Mesenchymal stem cell (in vitro differentiated cells and primary cell): ENCODE measurements around the gene CYP46A1.

Source experiments
- DNase-seq: peaks from one replicate; pipeline ENCODE4 v3.0.0-alpha.2; 2013
- H2AFZ ChIP-seq: one replicate; pipeline ENCODE4 v1.6.1; 2013; ENCODE audit warnings: low read depth, mild to moderate bottlenecking, control low read depth, inconsistent platforms, low read length, moderate library complexity
- H2AK5ac ChIP-seq: 2 replicates; pipeline ENCODE4 v1.6.1; 2013; ENCODE audit warnings: low read length, moderate library complexity, mild to moderate bottlenecking, inconsistent platforms; ENCODE audit not compliant: severe bottlenecking
- H2BK120ac ChIP-seq: one replicate; pipeline ENCODE4 v1.6.1; 2013; ENCODE audit warnings: low read depth, mild to moderate bottlenecking, inconsistent platforms, low read length, moderate library complexity
- H2BK12ac ChIP-seq, 2 experiments: one replicate each; pipeline ENCODE4 v1.6.1; 2013; ENCODE audit warnings: inconsistent platforms in 2 of 2, low read length in 2 of 2, mild to moderate bottlenecking in 2 of 2, moderate library complexity in 2 of 2, control low read depth in 1 of 2
- H2BK15ac ChIP-seq: one replicate; pipeline ENCODE4 v1.6.1; 2013; ENCODE audit warnings: mild to moderate bottlenecking, low read depth, inconsistent platforms; ENCODE audit not compliant: poor library complexity, severe bottlenecking
- H2BK5ac ChIP-seq: 2 replicates; pipeline ENCODE4 v1.6.1; 2013; ENCODE audit warnings: low read depth, mild to moderate bottlenecking, low read length, control low read depth, inconsistent platforms; ENCODE audit not compliant: poor library complexity, severe bottlenecking
- H3K14ac ChIP-seq, 2 experiments: one replicate each; pipeline ENCODE4 v1.6.1; 2013; ENCODE audit warnings: inconsistent platforms in 2 of 2, low read length in 2 of 2, control low read depth in 1 of 2, mild to moderate bottlenecking in 1 of 2, moderate library complexity in 1 of 2
- H3K18ac ChIP-seq, 2 experiments: one replicate each; pipeline ENCODE4 v1.6.1; 2013; ENCODE audit warnings: inconsistent platforms in 2 of 2, low read length in 2 of 2, control low read depth in 1 of 2, low read depth in 1 of 2, mild to moderate bottlenecking in 1 of 2
- H3K23ac ChIP-seq, 2 experiments: one replicate each; pipeline ENCODE4 v1.6.1; 2013; ENCODE audit warnings: inconsistent platforms in 2 of 2, low read length in 2 of 2, mild to moderate bottlenecking in 2 of 2, moderate library complexity in 2 of 2, control low read depth in 1 of 2
- H3K27ac ChIP-seq: 2 replicates; pipeline ENCODE4 v1.5.1; 2013; ENCODE audit warnings: mild to moderate bottlenecking, moderate library complexity, low read length, control low read depth, inconsistent platforms; ENCODE audit not compliant: poor library complexity, severe bottlenecking
- H3K27me3 ChIP-seq, 2 experiments: 2 replicates each; pipeline versions ENCODE4 v1.6.1 to v1.7.0; 2013; ENCODE audit warnings: low read length in 2 of 2, mild to moderate bottlenecking in 2 of 2, moderate library complexity in 2 of 2, control low read depth in 1 of 2, inconsistent platforms in 1 of 2; ENCODE audit not compliant: control insufficient read depth in 1 of 2, insufficient read depth in 1 of 2
- H3K36me3 ChIP-seq, 2 experiments: 2 replicates each; pipeline versions ENCODE4 v1.6.1 to v1.7.0; 2013; ENCODE audit warnings: low read length in 2 of 2, control low read depth in 1 of 2, inconsistent platforms in 1 of 2, low read depth in 1 of 2, mild to moderate bottlenecking in 1 of 2; ENCODE audit not compliant: insufficient read depth in 2 of 2, control insufficient read depth in 1 of 2
- H3K4ac ChIP-seq, 2 experiments: one replicate each; pipeline ENCODE4 v1.6.1; 2013; ENCODE audit warnings: inconsistent platforms in 2 of 2, low read length in 2 of 2, mild to moderate bottlenecking in 2 of 2, moderate library complexity in 2 of 2, control low read depth in 1 of 2, low read depth in 1 of 2
- H3K4me1 ChIP-seq: 2 replicates; pipeline ENCODE4 v1.6.1; 2013; ENCODE audit warnings: low read depth, low read length, control low read depth; ENCODE audit not compliant: control insufficient read depth, insufficient read depth
- H3K4me2 ChIP-seq: 2 replicates; pipeline ENCODE4 v1.6.1; 2013; ENCODE audit warnings: low read length, mild to moderate bottlenecking, inconsistent platforms; ENCODE audit not compliant: poor library complexity, severe bottlenecking
- H3K4me3 ChIP-seq, 2 experiments: 2 replicates each; pipeline versions ENCODE4 v1.5.1 to v1.7.0; 2013; ENCODE audit warnings: low read length in 2 of 2, mild to moderate bottlenecking in 2 of 2, control low read depth in 1 of 2, low read depth in 1 of 2; ENCODE audit not compliant: insufficient read depth in 1 of 2
- H3K79me1 ChIP-seq: replicated peaks from 2 replicates; pipeline ENCODE4 v1.6.1; 2013; ENCODE audit warnings: mild to moderate bottlenecking, control low read depth, low read length, inconsistent platforms; ENCODE audit not compliant: poor library complexity, severe bottlenecking
- H3K9ac ChIP-seq: 2 replicates; pipeline ENCODE4 v1.7.0; 2013; ENCODE audit warnings: mild to moderate bottlenecking, low read length, moderate library complexity
- H3K9me3 ChIP-seq: 2 replicates; pipeline ENCODE4 v1.7.0; 2013; ENCODE audit warnings: mild to moderate bottlenecking, low read length; ENCODE audit not compliant: control insufficient read depth
- H4K8ac ChIP-seq: one replicate; pipeline ENCODE4 v1.6.1; 2013; ENCODE audit warnings: inconsistent platforms, mild to moderate bottlenecking, low read length, moderate library complexity
- H4K91ac ChIP-seq: one replicate; pipeline ENCODE4 v1.6.1; 2013; ENCODE audit warnings: mild to moderate bottlenecking, low read length, inconsistent platforms
- WGBS: methylation state at CpG from one replicate; pipeline ENCODE4 v1.1.7; 2013; ENCODE audit warnings: mixed read lengths; 5-methylcytosine and 5-hydroxymethylcytosine counted together

CYP46A1 gene

DNA sequence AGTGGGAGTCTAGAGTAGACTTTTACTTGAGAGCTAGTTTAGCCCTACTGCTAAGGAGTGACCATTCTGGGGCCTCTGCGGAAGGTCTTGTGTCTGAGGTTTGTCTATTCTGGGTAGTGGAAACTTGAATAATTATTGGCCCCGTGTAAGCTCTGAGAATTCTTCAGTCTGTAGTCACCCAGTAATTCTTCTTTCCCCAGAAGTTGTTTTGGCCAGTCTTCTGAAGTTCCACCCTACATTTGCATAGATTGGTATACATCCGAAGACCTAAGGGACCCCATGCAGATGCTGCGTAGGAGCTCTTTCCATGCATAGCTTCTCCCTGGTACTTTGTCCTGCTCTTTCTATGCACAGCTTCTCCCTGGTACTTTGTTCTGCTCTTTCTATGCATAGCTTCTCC, 12.8 kb downstream of the CYP46A1 start:
- no peak overlapping the region for H2BK5ac ChIP-seq
- no peaks in the 10 kb centered on the region for H3K79me1 ChIP-seq
- no peak for DNase-seq
- no peak overlapping the region for H3K18ac ChIP-seq
- H3K9ac ChIP-seq: no peak overlapping the region
- H2AK5ac ChIP-seq: no peak overlapping the region
- 84% methylated on average over 4 of the region's 4 CpGs for WGBS
- H2BK12ac ChIP-seq: no peak overlapping the region
- no peaks in the 10 kb centered on the region for H3K4me1 ChIP-seq
- H2BK15ac ChIP-seq: no peak overlapping the region
- peaks cover 7 to 23% of the 10 kb centered on the region in 2 experiments for H3K27me3 ChIP-seq
- peaks cover under 1% of the 10 kb centered on the region for H3K9me3 ChIP-seq
- H3K4me3 ChIP-seq: no peak overlapping the region
- H2BK120ac ChIP-seq: no peak overlapping the region
- H4K91ac ChIP-seq: no peak overlapping the region
- no peak overlapping the region for H2AFZ ChIP-seq
- H3K36me3 ChIP-seq: no peaks in the 10 kb centered on the region
- no peak overlapping the region for H4K8ac ChIP-seq
- no peak overlapping the region for H3K4me2 ChIP-seq
- no peak overlapping the region for H3K23ac ChIP-seq
- H3K4ac ChIP-seq: no peak overlapping the region
- H3K27ac ChIP-seq: no peak overlapping the region
- no peak overlapping the region for H3K14ac ChIP-seq

DNA sequence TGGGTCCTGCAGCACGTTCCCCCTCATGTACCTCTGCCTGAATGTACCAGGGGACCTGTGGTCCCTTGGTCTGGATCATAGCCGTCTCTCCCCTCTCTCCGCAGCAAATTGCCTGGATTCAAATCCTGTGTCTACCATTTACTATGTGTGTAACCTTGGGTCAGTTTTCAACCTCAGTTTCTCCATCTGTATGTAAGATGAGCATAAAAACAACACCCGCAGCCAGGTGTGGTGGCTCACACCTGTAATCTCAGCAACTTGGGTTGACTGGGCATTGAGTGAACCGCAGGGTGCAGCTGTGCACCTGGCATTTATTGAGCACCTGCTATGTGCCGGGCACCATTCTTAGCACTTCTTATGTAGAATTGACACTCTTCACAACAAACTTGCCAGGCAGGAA, 14.1 kb downstream of the CYP46A1 start:
- Histone ChIP-seq H3K27me3 (peaks cover 7 to 22% of the 10 kb centered on the region in 2 experiments), H2BK12ac (no peak overlapping the region), H3K14ac (no peak overlapping the region), H3K4ac (no peak overlapping the region), H2BK120ac (no peak overlapping the region), H3K27ac (no peak overlapping the region), H3K9me3 (peaks cover 7% of the 10 kb centered on the region), H3K36me3 (no peaks in the 10 kb centered on the region), H3K23ac (no peak overlapping the region), H4K8ac (no peak overlapping the region), H4K91ac (no peak overlapping the region), H3K18ac (no peak overlapping the region), H2AFZ (no peak overlapping the region), H2BK15ac (no peak overlapping the region), H2BK5ac (no peak overlapping the region), H3K4me3 (no peak overlapping the region), H3K9ac (no peak overlapping the region), H3K4me2 (no peak overlapping the region), H3K4me1 (no peaks in the 10 kb centered on the region), H2AK5ac (no peak overlapping the region), H3K79me1 (no peaks in the 10 kb centered on the region)
- no peak for DNase-seq
- WGBS: 80% methylated on average over 6 of the region's 6 CpGs

DNA sequence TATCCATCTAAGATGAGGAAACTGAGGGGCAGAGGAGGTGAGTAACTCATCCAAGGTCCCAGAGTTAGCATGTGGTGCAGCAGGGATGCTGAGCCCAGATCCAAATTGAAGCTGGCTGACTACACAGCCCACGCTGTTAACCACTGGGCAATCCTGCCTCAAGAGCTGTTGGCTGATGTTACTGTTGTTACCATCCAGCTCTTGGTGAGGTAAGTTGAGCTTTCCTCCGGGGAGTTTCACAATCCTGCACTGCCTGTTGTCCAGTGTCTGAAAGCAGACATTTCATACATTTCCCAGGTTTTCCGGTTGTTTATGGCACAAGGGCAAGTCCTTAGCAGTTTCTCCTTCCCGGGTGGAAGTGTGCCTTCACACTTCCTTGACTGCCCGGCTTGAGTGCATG, 14.5 kb downstream of the CYP46A1 start:
- Histone ChIP-seq H4K91ac (no peak overlapping the region), H4K8ac (no peak overlapping the region), H2BK5ac (no peak overlapping the region), H3K4ac (no peak overlapping the region), H3K9me3 (peaks cover 11% of the 10 kb centered on the region), H3K14ac (no peak overlapping the region), H3K27me3 (peaks cover 7 to 22% of the 10 kb centered on the region in 2 experiments), H2BK12ac (no peak overlapping the region), H3K79me1 (no peaks in the 10 kb centered on the region), H2BK120ac (no peak overlapping the region), H3K4me3 (no peak overlapping the region), H3K4me2 (no peak overlapping the region), H2AK5ac (no peak overlapping the region), H3K18ac (no peak overlapping the region), H2BK15ac (no peak overlapping the region), H3K9ac (no peak overlapping the region), H3K23ac (no peak overlapping the region), H3K27ac (no peak overlapping the region), H2AFZ (no peak overlapping the region), H3K4me1 (no peaks in the 10 kb centered on the region), H3K36me3 (no peaks in the 10 kb centered on the region)
- no peak for DNase-seq
- 71% methylated on average over 5 of the region's 5 CpGs for WGBS

DNA sequence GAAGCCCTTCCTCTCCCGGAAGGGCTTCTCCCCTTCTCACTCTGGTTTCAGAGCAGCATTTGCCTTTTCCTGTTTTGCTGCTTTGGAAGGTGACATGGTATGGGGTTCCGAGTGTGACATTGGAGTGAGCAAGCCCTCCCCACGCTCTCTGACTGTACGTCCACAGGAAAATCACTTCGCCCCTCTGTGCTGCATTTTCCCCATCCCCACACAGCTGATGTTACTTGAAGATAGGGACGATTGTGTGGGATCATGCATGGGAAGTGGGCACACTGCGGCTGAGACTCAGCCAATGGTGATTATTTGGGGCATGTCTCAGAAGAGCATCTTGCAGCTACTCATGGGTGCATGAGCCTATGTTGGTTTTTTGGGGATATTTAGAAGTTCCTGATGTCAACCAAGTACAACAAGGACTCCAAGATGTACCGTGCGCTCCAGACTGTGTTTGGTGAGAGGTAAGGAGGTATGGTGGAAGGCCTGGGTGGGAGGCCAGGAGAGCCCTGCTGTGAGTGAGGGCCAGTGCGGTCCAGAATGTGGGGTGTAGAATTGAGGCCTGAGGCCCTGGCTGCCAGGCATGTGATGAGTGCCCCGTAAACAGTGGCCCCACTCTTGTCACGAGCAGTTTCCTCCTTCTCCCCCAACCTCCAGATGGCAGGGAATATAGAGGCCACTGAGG, 15.1 kb downstream of the CYP46A1 start:
- Histone ChIP-seq H3K9ac (no peak overlapping the region), H3K27me3 (peaks cover 7 to 22% of the 10 kb centered on the region in 2 experiments), H2BK120ac (no peak overlapping the region), H3K27ac (no peak overlapping the region), H3K18ac (no peak overlapping the region), H3K4me3 (no peak overlapping the region), H2AK5ac (no peak overlapping the region), H2BK12ac (no peak overlapping the region), H2BK15ac (no peak overlapping the region), H3K14ac (no peak overlapping the region), H3K23ac (no peak overlapping the region), H2AFZ (no peak overlapping the region), H3K79me1 (no peaks in the 10 kb centered on the region), H4K8ac (no peak overlapping the region), H3K4ac (no peak overlapping the region), H3K4me2 (no peak overlapping the region), H3K9me3 (peaks cover 13% of the 10 kb centered on the region), H4K91ac (no peak overlapping the region), H3K36me3 (no peaks in the 10 kb centered on the region), H2BK5ac (no peak overlapping the region), H3K4me1 (no peaks in the 10 kb centered on the region)
- DNase-seq: no peak
- WGBS: 93% methylated on average over 12 of the region's 12 CpGs
